22Rv1 (cell line): Measurements from ENCODE around the gene MALSU1.

Experiments
- ZFX ChIP-seq: fragments of 450-650 bp; IDR thresholded peaks from 2 replicates; pipeline ENCODE4 v1.6.1; 2017; ENCODE audit warnings: antibody characterized with exemption, borderline replicate concordance
- TF ChIP-seq, protein P1 (sequence below): fragments of 450-650 bp; IDR thresholded peaks from 2 replicates; pipeline ENCODE4 v1.5.1; 2017; ENCODE audit warnings: mild to moderate bottlenecking

- TF ChIP-seq, protein P1, sequence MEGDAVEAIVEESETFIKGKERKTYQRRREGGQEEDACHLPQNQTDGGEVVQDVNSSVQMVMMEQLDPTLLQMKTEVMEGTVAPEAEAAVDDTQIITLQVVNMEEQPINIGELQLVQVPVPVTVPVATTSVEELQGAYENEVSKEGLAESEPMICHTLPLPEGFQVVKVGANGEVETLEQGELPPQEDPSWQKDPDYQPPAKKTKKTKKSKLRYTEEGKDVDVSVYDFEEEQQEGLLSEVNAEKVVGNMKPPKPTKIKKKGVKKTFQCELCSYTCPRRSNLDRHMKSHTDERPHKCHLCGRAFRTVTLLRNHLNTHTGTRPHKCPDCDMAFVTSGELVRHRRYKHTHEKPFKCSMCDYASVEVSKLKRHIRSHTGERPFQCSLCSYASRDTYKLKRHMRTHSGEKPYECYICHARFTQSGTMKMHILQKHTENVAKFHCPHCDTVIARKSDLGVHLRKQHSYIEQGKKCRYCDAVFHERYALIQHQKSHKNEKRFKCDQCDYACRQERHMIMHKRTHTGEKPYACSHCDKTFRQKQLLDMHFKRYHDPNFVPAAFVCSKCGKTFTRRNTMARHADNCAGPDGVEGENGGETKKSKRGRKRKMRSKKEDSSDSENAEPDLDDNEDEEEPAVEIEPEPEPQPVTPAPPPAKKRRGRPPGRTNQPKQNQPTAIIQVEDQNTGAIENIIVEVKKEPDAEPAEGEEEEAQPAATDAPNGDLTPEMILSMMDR, result no peak
- TF ChIP-seq ZFX, result no peak
Measured at GRCh38 chr7:23308754-23309153, 9.6 kb downstream of the MALSU1 start.
